GM21737 (cell line): ENCODE measurements around the gene PYCR2.
"Not testable (repeated sequence)": the region's sequence is repeated elsewhere in the genome, so short reads cannot be mapped to it uniquely, and the experiment has no call there.

Experiments
- ATAC-seq: cut with Tn5 transposase; IDR thresholded peaks from one replicate; pipeline ENCODE4 v1.9.1; 2021; ENCODE audit warnings: mild to moderate bottlenecking, moderate library complexity; ENCODE audit not compliant: unreplicated experiment

Gene PYCR2

DNA sequence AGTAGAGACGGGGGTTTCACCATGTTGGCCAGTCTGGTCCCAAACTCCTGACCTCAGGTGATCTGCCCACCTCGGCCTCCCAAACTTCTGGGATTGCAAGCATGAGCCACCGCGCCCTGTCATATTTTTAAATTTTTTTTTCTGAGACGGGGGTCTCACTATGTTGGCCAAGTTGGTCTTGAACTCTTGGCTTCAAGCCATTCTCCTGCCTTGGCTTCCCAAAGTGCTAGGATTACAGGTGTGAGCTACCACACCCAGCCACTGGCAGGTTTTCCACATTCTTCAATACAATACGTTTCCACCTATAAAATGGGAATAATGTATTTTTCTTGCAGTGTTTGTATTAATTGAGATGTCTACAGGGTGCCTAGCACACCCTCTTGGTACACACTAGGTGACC is 31.7 kb downstream of the PYCR2 start:
- no peak for ATAC-seq

DNA sequence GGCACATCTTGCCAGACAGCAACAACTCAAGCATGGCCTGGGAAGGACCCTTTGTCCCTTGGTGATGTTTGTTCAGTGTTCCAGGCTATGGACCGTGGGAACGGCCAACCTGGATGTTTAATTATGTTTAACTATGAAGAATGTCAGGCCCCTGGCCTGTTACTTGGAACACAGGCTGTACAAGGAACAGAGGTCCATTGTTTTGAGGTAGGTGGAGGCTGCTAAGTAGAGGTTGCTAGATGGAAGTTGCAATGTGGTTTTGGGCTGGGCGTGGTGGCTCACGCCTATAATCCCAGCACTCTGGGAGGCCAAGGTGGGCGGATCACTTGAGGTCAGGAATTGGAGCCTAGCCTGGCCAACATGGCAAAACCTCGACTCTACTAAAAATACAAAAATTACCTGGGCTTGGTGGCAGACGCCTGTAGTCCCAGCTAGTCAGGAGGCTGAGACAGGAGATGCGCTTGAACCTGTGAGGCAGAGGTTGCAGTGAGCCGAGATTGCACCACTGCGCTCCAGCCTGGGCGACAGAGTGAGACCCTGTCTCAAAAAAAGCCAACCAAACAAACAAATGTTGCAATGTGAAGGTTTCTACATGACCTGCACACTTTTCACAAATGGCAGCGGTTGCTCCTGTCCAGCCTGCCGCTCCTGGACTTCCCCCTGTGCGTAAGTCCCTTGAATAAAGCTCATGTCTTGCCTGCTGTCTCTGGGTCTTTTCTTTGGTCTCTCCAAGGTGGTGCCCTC is 32.6 kb downstream of the PYCR2 start:
- ATAC-seq, result no peak

DNA sequence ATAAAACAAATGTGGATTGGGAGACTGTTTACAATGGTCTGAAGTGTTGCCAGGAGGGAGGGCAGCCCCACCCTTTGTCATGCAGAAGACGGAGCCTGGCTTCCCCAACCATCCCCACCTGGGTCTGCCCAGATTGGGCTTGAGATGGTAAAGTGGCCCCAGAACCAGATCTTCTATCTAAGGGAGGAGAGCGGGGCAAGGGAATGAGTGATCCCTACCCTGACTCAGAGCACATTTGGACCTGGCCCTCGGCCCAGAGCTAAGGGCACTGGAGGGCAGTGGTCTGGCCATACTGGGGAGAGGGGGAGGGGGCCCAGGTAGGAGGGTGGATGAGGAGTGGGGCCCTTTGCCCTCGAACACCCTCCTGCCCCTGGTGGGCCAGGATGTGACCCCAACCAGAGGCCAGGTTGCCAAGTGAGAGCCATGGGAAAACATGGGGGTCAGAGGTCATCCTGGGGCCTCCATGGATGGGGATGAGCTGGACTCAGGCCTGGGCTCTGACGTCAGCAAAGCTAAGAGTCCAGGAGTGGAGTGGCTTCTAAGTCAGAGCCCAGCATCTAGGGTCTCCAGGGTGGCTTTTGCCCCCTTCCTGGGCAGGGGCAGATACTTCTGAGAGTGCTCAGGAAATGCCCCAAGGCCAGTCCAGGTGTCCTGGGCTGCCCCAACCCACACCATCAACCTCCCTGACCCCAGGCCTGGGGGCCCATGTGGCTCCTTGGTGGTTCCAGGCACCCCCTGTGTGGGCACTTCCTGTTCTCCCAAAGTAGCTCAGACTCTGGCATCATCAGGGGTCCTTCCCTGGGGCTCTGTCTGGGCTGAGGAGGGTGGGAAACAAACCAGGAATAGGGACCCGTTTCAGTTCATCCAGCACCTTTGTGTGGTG is 33.5 kb downstream of the PYCR2 start:
- no peak for ATAC-seq

DNA sequence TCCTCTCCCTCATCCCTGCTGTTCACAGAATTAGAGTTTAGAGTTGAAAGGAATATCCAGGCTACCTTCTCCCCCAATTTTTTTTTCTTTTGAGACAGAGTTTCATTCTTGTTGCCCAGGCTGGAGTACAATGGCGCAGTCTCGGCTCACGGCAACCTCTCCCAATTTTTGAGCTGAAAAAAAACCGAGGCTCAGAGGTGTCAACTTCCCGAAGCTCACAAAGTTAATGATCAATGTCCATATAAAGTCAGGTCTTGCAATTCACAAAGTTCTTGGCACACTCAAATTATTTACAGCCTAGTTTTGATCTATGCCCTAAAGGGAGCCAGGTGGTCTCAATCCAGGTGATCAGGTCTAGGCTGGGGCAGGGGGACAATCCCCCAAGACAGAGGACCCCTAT is 34.3 kb downstream of the PYCR2 start:
- no peak for ATAC-seq

DNA sequence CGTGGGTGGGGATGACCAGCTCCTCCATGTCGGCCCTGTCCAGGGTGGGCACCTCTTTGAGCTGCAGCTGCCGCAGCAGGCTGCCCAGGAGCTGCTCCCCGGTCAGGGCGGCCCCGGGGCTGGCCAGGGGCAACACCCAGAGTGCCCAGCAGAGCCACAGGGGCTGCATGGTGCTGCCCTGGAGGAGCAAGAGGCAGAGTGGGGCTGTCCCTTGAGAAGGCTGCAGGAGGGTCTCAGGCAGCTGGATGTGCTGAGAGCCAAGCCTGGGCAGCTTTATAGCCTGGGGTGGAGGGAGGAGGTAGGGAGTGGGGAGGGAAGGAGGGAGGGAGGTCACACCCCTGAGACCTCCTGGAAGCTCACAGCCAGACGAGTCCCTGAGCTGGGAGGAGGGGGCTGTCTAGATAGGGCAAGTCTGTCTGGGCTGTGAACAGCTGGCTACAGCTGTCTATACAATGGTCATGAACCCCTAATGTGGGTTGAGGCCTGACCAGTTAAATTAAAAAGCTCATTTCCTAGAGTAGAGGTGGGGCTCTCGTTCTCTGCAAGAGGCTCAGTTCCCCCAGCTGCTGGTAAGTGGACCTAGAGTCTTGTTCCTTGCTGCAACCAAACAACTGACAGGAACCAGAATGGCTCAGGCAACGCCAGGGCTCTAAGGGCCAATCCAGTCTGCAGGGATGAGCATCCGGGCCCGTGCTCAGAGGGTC is 35.0 kb downstream of the PYCR2 start, which contains the start of gene LEFTY1:
LEFTY1 (minus strand) TSS at position 249 of the 704 bp plus-strand sequence; CDS start at position 169, 80 bp downstream.
- ATAC-seq, result no peak

DNA sequence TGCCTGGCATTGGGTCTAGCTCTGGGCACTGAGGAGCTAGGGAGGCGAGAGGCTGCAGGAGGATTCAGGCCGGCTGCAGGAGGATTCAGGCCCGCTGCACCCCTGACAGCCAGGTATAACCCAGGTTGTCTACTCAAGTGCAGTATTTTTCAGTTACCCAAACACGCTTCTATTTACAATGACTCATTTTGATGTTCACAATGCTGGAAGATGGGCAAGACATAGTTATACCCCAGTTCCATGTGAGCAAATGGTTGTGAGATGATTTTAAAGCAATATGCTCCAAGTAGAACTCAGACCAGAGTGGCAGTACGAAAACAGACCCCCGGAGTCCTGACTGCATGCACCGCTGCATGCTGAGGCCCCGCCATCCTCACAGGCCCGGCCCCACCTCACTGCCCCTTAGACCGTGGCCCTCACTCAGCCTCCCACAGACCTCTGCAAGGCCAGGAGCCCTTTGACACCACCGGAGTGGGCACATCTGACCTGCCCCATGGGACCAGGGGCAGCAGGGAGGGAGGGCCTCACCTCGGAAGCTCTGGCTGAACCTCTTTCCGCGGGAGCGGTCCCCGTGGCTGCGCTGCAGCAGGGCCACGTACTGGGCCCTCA is 35.7 kb downstream of the PYCR2 start:
- no peak for ATAC-seq

DNA sequence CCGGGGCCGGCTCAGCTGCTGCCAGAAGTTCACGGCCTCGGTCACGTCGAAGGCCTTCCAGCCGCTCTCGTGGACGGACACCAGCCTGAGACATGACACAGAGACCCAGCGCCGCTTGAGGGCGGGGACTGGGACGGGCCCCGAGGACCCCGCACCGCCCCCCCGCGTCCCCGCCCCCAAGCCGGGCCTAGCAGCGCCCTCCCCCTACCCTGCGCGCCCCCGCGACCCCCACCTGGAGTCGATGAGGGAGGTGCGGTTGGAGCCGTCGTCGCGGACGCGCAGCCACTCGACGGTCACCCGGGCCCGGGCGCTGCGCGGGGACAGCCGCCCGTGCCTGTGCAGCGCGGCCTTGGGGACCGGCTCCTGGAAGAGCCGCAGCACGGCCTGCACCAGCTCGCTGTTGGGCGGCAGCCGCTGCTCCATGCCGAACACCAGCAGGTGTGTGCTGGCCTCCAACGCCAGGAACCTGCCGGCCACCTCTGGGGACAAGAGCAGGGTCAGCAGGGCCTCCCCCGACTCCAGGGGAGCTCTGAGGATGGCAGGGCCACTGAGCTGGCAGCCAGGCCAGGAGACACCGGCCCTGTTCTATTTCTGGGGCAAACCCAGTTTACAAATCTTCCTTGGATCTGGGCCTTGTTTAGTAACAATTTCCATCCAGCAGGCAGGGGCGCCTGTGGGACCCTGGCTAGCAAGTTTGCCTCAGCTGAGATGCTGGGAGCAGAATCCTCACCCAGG is 36.3 kb downstream of the PYCR2 start:
- not testable (repeated sequence) for ATAC-seq

DNA sequence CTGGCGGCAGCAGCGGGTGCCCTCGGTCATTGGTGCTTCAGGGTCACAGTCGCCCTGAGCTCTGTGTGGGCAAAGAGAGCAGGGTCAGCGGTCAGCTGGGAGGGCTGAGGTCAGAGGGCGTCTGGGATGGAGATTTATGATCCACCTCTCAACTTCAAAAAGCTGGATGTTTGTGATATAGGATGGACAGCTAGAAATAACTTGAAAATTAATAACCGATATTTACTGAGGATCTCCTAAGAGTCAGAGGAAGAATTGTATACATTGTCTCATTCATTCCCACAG is 37.1 kb downstream of the PYCR2 start:
- ATAC-seq, result no peak

DNA sequence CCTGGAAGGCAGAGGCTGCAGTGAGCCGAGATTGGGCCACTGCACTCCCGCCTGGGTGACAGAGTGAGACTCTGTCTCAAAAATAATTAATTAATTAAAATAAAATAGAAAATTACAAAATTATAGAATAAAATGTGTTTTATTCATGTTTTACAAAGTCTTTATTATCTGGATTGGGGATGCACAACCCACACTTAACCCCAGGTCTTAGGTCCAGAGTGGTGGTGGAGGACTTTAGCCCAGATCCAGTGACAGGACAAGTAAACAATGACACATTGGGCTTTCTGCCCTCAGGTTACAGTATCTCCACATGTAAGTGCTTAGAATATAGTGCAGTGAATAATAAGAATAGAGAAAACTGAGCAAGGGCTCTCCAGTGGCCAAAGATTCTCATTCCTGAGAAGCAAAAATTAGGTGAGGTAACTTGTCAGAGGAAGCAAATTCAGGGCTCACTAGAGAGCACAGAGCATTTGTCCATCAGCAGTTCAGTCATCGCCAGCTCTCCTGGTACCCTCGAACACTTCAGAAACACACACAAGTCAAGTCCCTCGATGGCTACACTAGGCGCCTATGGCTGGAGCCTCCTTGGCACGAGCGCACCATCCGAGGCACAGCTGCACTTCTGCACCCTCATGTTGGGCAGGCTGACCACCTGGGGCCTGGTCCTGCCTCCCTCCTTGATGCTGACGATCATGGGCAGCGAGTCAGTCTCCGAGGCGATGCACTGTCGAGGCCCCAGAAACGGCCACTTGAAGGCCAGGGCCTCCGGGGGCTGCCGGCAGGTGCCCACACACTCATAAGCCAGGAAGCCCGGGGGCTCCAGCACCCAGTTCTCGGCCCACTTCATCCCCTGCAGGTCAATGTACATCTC is 37.7 kb downstream of the PYCR2 start:
- no peak for ATAC-seq

DNA sequence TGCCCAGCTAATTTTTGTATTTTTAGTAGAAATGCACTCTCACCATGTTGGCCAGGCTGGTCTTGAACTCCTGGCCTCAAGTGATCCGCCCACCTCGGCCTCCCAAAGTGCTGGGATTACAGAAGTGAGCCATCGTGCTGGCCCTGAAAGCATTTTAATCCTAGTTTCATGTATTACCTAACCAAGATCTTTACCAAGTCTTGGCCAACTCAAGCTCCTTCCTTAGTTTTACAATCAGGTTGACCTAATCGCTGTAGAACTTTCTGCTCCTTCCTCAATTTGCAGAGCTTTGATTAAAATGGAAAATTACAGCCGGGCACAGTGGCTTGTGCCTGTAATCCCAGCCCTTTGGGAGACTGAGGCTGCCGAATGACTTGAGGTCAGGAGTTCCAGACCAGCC is 38.7 kb downstream of the PYCR2 start:
- ATAC-seq, result no peak

DNA sequence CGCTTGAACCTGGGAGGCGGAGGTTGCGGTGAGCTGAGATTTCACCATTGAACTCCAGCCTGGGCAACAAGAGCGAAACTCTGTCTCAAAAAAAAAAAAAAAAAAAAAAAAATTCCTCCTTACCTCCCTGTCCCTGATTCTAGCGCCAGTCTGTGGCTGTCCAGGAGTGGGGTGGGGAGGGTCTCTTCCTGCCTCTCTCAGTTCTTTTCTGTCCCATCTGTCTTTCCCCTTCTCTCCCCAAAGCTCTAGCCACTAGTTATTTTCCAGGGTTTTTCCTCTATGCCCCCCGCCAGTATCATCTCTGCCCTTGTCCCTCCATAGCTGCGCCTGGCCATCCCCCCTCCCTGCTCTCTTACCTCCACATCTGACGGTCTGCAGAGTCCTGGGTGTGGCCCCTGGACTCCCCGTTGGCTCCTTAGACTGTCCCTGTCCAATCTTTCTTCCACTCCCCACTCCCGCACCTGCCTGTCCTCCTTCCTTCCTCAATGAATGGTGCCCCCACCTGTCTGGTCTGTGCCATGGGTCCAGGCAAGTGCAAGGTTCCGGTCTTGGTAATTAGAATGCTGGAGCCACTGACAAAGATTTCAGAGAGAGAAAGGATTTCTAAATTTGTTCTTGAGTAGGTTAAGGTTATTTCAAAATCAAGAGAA is 40.3 kb downstream of the PYCR2 start:
- ATAC-seq, result no peak

DNA sequence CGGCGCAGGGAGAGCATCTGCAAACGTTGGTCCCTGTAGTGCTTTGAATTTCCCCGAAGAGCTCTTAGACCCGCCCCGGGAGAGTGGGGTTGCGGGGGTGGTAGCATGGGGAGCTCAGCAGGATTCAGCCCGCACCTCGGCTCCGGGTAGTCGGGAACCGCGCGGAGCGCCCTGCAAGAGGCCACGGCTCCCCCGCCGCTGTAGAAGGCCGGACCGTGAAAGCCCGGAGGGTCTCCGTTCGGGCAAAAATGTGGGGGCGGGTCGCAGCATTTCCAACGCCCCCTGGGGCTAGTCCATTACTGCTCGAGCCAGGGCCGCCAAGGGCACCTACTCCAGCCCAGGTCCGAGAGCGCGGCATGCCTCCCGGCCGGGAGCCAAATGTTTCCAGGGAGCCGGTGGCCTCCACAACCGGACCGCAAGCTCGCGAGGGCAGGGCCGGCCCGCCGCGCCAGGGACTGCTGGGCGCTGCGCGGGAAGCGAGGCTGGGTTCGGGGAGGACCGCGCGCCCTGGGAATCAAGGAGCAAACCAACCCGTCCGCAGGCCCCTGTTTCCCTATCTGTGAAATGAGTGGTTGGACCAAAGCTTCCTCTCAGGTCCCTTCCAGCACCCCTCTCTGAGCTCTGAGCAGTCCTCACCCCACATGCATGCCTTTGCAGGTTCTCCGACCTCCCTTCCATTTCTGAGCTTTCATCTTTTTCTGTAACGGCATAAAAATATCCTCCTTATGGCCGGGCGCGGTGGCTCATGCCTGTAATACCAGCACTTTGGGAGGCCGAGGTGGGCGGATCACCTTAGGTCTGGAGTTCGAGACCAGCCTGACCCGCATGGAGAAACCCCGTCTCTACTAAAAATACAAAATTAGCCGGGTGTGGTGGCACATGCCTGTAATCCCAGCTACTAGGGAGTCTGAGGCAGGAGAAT is 41.1 kb downstream of the PYCR2 start:
- peak; percentile 19 for ATAC-seq

DNA sequence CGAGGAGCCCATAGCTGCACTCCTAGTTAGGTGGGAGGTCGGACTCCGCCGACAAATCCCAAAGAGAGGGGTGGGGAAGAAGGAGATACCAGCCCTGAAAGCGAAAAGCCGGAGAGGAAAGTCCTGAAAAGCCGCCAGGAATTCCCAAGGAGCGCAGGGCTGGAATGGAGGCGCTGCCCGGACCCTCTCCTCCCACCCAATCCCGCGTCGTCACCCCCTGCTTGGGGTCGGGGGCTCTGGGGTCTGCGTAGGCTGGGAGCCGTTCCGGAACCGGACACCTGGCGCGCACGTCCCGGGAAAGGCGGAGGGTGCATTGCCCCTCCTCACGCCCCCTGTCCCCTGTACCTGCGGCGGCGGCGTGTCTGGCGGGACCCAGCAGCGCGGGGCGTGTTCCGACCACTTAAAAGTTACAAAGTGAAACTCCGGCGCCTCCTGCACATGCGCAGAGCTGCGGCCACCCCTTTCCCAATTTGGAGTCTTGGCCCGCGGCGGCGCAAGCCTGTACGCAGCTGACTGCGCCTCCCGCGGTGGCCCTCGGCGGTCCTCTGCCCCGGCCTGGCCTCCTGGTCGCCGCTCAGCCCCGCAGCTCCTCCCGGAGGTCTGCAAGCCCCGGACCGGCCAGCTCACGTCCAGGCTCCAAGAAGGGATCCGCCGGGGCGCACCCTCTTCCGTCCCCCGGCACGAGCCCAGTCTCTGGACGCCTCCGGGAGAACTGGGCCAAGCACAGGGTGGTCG is 41.9 kb downstream of the PYCR2 start, which contains the start of gene TMEM63A:
TMEM63A (minus strand) TSS at position 422 of the 735 bp plus-strand sequence. CDS start 4,800 bp downstream, outside the sequence.
- ATAC-seq, result peak; percentile 64

DNA sequence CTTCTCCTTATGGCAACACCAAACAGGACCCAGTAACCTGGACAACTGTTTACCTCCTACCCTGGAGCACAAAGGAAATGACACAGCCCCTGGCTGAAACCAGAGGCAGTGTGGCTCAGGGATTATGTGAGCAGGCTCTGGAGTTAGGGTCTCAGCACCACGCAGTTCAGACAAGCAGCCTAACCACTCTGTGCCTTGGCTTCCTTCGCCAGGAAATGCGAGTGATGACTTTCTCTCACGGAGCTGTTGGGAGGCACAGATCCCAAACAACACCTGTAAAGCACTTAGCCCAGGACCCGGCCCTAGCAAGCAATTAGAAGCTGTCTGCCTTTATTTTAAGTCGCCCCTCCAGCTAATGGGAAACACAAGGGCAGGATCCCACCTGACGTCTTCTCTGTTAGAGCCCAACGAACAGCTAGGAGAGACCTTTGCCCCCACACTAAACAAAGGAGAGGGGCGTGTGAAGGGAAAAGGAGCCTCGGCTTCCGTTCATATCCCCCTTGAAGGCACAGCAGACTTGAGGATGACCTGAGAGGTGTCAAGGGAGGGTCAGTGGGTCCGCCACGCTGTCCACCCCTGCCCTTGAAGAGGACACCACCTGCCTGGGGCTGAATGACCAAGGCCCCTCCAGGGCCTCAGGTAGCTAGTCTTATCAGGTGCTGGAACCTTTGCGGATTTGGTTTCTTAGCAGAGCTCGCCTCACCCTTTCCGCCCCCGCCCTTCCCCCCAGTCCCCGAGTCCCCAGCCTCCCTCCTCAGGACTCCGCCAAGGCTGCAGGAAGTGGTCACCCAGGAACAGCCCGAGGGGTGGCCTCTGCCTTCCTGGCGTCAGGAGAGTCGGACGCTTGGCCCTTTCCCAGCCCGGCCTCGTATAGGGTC is 42.7 kb downstream of the PYCR2 start:
- ATAC-seq, result no peak

DNA sequence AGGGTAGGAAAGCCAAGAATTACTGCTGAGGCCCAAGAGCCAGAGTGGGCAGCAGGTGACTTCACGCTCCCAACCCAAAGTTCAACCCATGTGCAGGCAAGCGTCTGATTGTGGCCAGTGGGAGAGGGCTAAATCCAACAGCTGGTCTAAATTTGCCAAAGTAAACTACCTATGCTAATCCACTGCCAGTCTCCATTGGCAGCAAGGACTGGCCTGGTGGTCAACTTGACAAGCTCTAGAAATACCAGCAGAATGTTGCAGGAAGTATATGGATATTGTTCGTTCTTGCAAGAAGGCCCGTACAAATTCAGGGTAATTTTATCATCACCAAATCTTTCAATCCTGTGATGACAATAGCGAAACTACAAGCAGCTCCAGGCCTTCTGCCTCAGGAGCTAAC is 43.4 kb downstream of the PYCR2 start:
- ATAC-seq, result no peak

DNA sequence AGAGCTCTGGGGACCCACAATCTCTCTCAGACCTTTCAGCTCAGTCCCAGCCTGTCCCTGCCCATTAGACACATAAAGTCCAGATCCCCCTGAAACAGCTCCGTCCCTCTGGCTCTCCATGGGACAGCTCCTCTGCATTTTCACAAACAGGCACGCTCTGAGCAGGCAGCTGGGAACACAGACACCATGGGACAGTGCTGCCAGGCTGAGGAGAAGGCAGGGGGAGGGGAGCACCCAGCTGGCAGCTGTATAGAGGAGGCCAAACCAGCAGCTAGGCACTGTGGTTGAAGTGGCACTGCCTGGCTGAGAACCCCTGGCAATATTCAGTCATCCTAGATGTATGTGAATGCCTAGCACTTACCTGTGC is 43.8 kb downstream of the PYCR2 start:
- ATAC-seq, result no peak
